ENCODE data around the gene HIRA. TPM values are rescaled to one million over a fixed set of nuclear protein-coding genes. Genes with fewer than 3 reads are reported as not detected.

HIRA gene
- total and polyA plus RNA-seq, 4 donors: 4.1 to 32.5 (median 23.0) TPM

- no peak for DNase-seq (ENCODE audit: low spot score)
- H3K9ac ChIP-seq (ENCODE audit: low read depth in 1 of 2, low read length in 2 of 2): no peak overlapping the region
- H3K27ac ChIP-seq (ENCODE audit: low read depth in 1 of 2, low read length in 2 of 2): no peak overlapping the region
- WGBS: 97% methylated on average over 8 of the region's 8 CpGs
- no peak overlapping the region for H3K4me3 ChIP-seq (ENCODE audit: low read depth in 1 of 3, low read length in 3 of 3)
- no peaks in the 10 kb centered on the region for H3K27me3 ChIP-seq (ENCODE audit: control insufficient read depth in 4 of 4, insufficient read depth in 4 of 4, low read length in 3 of 4)
- no peaks in the 10 kb centered on the region for H3K4me1 ChIP-seq (ENCODE audit: control insufficient read depth in 4 of 4, insufficient read depth in 4 of 4, low read length in 3 of 4)
- no peaks in the 10 kb centered on the region for H3K9me3 ChIP-seq (ENCODE audit: control insufficient read depth in 4 of 4, low read length in 3 of 4)
- H3K36me3 ChIP-seq (ENCODE audit: control insufficient read depth in 4 of 4, insufficient read depth in 3 of 4, low read depth in 1 of 4, low read length in 3 of 4): peaks cover 23 to 86% (median 58%) of the 10 kb centered on the region in 4 donors
- TF ChIP-seq REST (IDR thresholded peaks at IDR 0.05): no peak
- TF ChIP-seq, protein P1, sequence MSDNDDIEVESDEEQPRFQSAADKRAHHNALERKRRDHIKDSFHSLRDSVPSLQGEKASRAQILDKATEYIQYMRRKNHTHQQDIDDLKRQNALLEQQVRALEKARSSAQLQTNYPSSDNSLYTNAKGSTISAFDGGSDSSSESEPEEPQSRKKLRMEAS (IDR thresholded peaks at IDR 0.05): no peak
- no peak for TF ChIP-seq JUND (IDR thresholded peaks at IDR 0.05)
These were observed 71.2 kb downstream of the HIRA start for GRCh38 chr22:19360300-19360792.

GRCh38 chr22:19359554-19360299 is 71.8 kb downstream of the HIRA start:
- no peak overlapping the region for H3K27ac ChIP-seq (ENCODE audit: low read depth in 1 of 2, low read length in 2 of 2)
- over 99% methylated on average over 6 of the region's 6 CpGs for WGBS
- no peaks in the 10 kb centered on the region for H3K4me1 ChIP-seq (ENCODE audit: control insufficient read depth in 4 of 4, insufficient read depth in 4 of 4, low read length in 3 of 4)

More at GRCh38 chr22:19359554-19360299, 71.8 kb downstream of the HIRA start:
- Histone ChIP-seq H3K9ac (ENCODE audit: low read depth in 1 of 2, low read length in 2 of 2) (no peak overlapping the region), H3K4me3 (ENCODE audit: low read depth in 1 of 3, low read length in 3 of 3) (no peak overlapping the region), H3K27me3 (ENCODE audit: control insufficient read depth in 4 of 4, insufficient read depth in 4 of 4, low read length in 3 of 4) (no peaks in the 10 kb centered on the region), H3K9me3 (ENCODE audit: control insufficient read depth in 4 of 4, low read length in 3 of 4) (no peaks in the 10 kb centered on the region), H3K36me3 (ENCODE audit: control insufficient read depth in 4 of 4, insufficient read depth in 3 of 4, low read depth in 1 of 4, low read length in 3 of 4) (peaks cover 23 to 86% (median 59%) of the 10 kb centered on the region in 4 donors)
- no peak for DNase-seq (ENCODE audit: low spot score)
- TF ChIP-seq EGR1 (IDR thresholded peaks at IDR 0.05; ENCODE audit: low read depth in 2 of 2) (no peak), CTCF (IDR thresholded peaks at IDR 0.05; ENCODE audit: low read depth, low read length, missing input control) (no peak), FOXA2 (IDR thresholded peaks at IDR 0.05) (no peak), NR2F2 (IDR thresholded peaks at IDR 0.05) (no peak)
